ENCODE data around the gene C4orf17. TPM values are rescaled to one million over a fixed set of nuclear protein-coding genes. Genes with fewer than 3 reads are reported as not detected.

Gene C4orf17
- polyA plus RNA-seq, 1 experiment, result not detected

DNA sequence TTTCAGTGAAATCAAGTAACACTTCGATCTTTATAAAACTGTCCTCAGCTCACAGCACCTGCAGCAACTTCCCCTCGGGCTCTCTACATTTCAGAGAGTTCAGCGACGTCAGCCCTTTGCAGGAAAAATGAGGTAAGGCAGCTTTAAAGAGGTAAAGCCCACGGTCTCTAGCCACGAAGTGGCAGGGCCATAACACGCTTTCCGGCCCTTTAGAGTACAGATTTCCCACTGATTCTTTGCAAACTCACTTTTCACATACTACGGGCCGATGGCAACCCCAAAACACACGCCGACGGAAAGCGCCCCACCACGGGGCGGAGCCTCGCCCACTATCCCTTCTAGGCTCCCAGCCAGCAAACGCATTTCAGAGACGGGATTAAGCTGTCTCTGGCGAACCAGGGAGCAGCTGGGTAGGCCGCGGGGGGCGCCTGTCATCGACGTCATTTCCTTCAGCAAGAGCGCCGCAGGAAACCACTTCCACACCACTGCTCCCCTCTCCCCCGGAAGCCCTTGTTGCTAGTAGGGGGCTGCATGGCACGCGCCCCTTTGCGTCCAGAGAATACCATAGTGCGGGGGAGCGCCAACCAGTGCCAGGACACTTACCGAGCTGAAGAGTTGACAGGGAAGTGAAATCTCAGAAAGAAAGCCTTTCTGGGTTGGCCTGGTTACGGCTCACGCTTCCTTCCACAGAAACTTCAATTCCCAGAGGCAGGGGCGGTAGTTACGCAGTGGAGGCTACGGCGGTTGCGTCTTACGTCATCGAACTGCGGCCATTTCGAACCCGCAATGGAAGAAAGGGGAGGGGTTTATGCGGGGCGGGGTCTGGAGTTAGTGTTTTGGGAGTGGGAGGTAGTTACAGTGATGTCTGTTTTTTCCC lies 52.7 kb downstream of the C4orf17 start, which contains the start of gene TRMT10A:
TSS of gene TRMT10A (minus strand) at position 730 of the 877 bp plus-strand sequence. CDS start 4,701 bp downstream, outside the sequence.
- H3K9me3 ChIP-seq (ENCODE audit: control insufficient read depth, insufficient read depth, low read length), result no peaks in the 10 kb centered on the region
- peak; percentile 92 for DNase-seq (ENCODE audit: low read depth, low spot score)
- no peaks in the 10 kb centered on the region for H3K27me3 ChIP-seq (ENCODE audit: control insufficient read depth, insufficient read depth, low read length)
- POLR2A ChIA-PET, result interaction anchor here (0.6 to 1.1 kb wide), 7 partner anchors 13 to 386 kb away, joined by 3 to 5 read pairs (median 3); partner anchors contain the start of genes DNAJB14 and H2AZ1
- TF ChIP-seq, protein P1, sequence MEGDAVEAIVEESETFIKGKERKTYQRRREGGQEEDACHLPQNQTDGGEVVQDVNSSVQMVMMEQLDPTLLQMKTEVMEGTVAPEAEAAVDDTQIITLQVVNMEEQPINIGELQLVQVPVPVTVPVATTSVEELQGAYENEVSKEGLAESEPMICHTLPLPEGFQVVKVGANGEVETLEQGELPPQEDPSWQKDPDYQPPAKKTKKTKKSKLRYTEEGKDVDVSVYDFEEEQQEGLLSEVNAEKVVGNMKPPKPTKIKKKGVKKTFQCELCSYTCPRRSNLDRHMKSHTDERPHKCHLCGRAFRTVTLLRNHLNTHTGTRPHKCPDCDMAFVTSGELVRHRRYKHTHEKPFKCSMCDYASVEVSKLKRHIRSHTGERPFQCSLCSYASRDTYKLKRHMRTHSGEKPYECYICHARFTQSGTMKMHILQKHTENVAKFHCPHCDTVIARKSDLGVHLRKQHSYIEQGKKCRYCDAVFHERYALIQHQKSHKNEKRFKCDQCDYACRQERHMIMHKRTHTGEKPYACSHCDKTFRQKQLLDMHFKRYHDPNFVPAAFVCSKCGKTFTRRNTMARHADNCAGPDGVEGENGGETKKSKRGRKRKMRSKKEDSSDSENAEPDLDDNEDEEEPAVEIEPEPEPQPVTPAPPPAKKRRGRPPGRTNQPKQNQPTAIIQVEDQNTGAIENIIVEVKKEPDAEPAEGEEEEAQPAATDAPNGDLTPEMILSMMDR (IDR thresholded peaks at IDR 0.05; ENCODE audit: low read depth, low read length), result no peak
- peak within 1 kb of the TSS; percentile 97 for H3K27ac ChIP-seq (ENCODE audit: low read depth, low read length)
- CTCF ChIA-PET, result interaction anchor here (0.6 to 1.8 kb wide), 4 partner anchors 10 to 384 kb away, joined by 3 to 14 read pairs (median 4); partner anchors contain the start of gene DNAJB14
- H3K4me3 ChIP-seq (ENCODE audit: low read depth, low read length), result peak within 1 kb of the TSS; percentile 87

DNA sequence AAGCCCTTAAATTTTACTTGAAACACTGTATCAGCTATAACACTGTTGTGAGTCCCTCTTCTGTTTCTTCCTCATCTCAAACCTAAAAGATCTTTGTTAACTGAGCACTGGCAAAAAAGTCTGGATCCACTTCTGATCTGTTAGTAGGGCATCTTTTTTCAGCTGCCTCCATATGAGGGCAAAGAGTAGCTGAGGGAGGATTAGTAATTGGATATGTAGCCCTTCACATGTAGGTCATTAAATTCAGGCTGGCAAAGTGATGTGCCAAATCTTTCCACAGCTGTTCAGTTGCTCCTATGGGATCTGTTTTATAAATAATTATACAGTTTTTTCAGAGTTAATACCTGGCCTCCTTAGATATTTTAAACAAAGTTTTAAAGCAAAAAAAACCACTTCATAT lies 54.1 kb downstream of the C4orf17 start:
- H3K4me3 ChIP-seq (ENCODE audit: low read depth, low read length), result no peak overlapping the region
- TF ChIP-seq, protein P1 (IDR thresholded peaks at IDR 0.05; ENCODE audit: low read depth, low read length), result no peak
- H3K27me3 ChIP-seq (ENCODE audit: control insufficient read depth, insufficient read depth, low read length), result no peaks in the 10 kb centered on the region
- POLR2A ChIA-PET, result no interaction called here
- no peak for DNase-seq (ENCODE audit: low read depth, low spot score)
- H3K9me3 ChIP-seq (ENCODE audit: control insufficient read depth, insufficient read depth, low read length), result no peaks in the 10 kb centered on the region
- H3K27ac ChIP-seq (ENCODE audit: low read depth, low read length), result no peak overlapping the region
- CTCF ChIA-PET, result interaction anchor here (0.7 kb wide), 1 partner anchor 401 kb away, joined by 3 read pairs; no protein-coding TSS in a partner anchor

GRCh38 chr4:99571883-99572282 lies 61.1 kb downstream of the C4orf17 start:
- DNase-seq (ENCODE audit: low read depth, low spot score), result no peak
- ChIA-PET CTCF (no interaction called here), POLR2A (no interaction called here)
- H3K4me3 ChIP-seq (ENCODE audit: low read depth, low read length), result no peak overlapping the region
- H3K27me3 ChIP-seq (ENCODE audit: control insufficient read depth, insufficient read depth, low read length), result no peaks in the 10 kb centered on the region
- TF ChIP-seq, protein P1 (IDR thresholded peaks at IDR 0.05; ENCODE audit: low read depth, low read length), result no peak
- H3K27ac ChIP-seq (ENCODE audit: low read depth, low read length), result no peak overlapping the region
- no peaks in the 10 kb centered on the region for H3K9me3 ChIP-seq (ENCODE audit: control insufficient read depth, insufficient read depth, low read length)

DNA sequence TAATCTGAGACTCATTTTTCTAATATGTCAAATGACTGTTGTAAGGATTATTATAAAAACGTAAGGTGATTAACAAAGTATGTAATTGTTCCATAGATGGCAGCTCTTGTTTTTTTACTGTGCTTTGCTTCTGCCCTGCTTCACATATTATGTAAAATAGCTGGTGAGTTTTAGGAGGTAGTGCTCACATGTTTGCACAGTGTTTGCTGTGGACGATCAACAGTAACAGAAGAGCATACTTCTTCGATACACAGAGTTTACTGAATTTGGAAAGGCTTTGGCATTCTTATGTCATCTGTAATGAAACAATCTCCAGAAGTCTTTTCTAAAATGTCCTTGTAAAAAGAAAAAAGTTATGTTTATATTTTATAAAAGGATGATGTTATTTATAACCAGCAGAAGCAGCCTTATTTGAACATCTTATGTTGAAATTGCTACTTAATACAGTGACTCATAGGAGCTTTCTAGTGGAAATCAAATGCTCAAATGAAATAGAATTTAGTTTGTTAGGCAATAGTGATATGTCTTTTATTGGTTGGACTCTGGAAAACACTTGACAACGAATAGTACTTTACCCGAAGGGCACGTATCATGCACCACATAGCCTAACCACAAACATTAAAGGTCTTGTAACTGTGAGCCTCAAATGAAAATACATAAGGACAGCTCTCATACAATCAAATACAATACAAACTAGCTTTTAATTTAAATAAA lies 61.9 kb downstream of the C4orf17 start:
- Histone ChIP-seq H3K9me3 (ENCODE audit: control insufficient read depth, insufficient read depth, low read length) (no peaks in the 10 kb centered on the region), H3K27me3 (ENCODE audit: control insufficient read depth, insufficient read depth, low read length) (no peaks in the 10 kb centered on the region), H3K4me3 (ENCODE audit: low read depth, low read length) (no peak overlapping the region), H3K27ac (ENCODE audit: low read depth, low read length) (no peak overlapping the region)
- CTCF ChIA-PET, result interaction anchor here (0.9 kb wide), 1 partner anchor 235 kb away, joined by 3 read pairs; no protein-coding TSS in a partner anchor
- POLR2A ChIA-PET, result no interaction called here
- no peak for DNase-seq (ENCODE audit: low read depth, low spot score)
- TF ChIP-seq, protein P1 (IDR thresholded peaks at IDR 0.05; ENCODE audit: low read depth, low read length), result no peak
